GM19043 (cell line): ENCODE measurements around the gene ARX.

Experiments
- ATAC-seq: cut with Tn5 transposase; IDR thresholded peaks from one replicate; pipeline ENCODE4 v1.9.1; 2021; ENCODE audit warnings: low read depth; ENCODE audit not compliant: unreplicated experiment

ARX gene

GRCh38 chrX:25017667-25018247 lies 2.0 kb upstream of the ARX start:
- ATAC-seq = no peak

GRCh38 chrX:25016938-25017598 lies 1.3 kb upstream of the ARX start:
- no peak for ATAC-seq

- ATAC-seq = no peak
These were observed 551 bp upstream of the ARX start for GRCh38 chrX:25016361-25016671.

- no peak for ATAC-seq
These were observed 1.4 kb downstream of the ARX start for GRCh38 chrX:25014366-25014838.

- ATAC-seq = no peak
These were observed 2.0 kb downstream of the ARX start for GRCh38 chrX:25013632-25014365.

GRCh38 chrX:25012793-25013631 lies 2.8 kb downstream of the ARX start:
- no peak for ATAC-seq

GRCh38 chrX:25012433-25012735 lies 3.4 kb downstream of the ARX start:
- no peak for ATAC-seq

GRCh38 chrX:25011589-25012432 lies 4.0 kb downstream of the ARX start:
- no peak for ATAC-seq

GRCh38 chrX:25010784-25011588 lies 4.8 kb downstream of the ARX start:
- ATAC-seq = no peak

- ATAC-seq = no peak
These were observed 6.4 kb downstream of the ARX start for GRCh38 chrX:25009407-25009806.

GRCh38 chrX:25007059-25008053 lies 8.4 kb downstream of the ARX start:
- no peak for ATAC-seq

GRCh38 chrX:25006586-25007058 lies 9.1 kb downstream of the ARX start:
- no peak for ATAC-seq

- ATAC-seq = no peak
These were observed 10.2 kb downstream of the ARX start for GRCh38 chrX:25005382-25006185.

GRCh38 chrX:25005034-25005381 lies 10.8 kb downstream of the ARX start:
- no peak for ATAC-seq

- ATAC-seq = no peak
These were observed 11.2 kb downstream of the ARX start for GRCh38 chrX:25004485-25005032.

- ATAC-seq = no peak
These were observed 11.7 kb downstream of the ARX start for GRCh38 chrX:25004040-25004439.
